Osteocyte (in vitro differentiated cells): ENCODE measurements around the gene INSL3. TPM values are rescaled to one million over a fixed set of nuclear protein-coding genes. Genes with fewer than 3 reads are reported as not detected.

Experiments
- DNase-seq: peaks from one replicate; pipeline ENCODE4 v3.0.0; 2021; ENCODE audit warnings: mixed read lengths; ENCODE audit not compliant: unreplicated experiment; ENCODE audit errors: extremely low spot score
- H3K27ac Mint-ChIP-seq: one replicate; pipeline ENCODE4 v1.8.0; 2021; ENCODE audit warnings: mild to moderate bottlenecking, mixed read lengths; ENCODE audit not compliant: unreplicated experiment
- H3K27me3 Mint-ChIP-seq: one replicate; pipeline ENCODE4 v1.8.0; 2021; ENCODE audit warnings: mixed read lengths; ENCODE audit not compliant: unreplicated experiment
- H3K36me3 Mint-ChIP-seq: one replicate; pipeline ENCODE4 v1.8.0; 2021; ENCODE audit warnings: mixed read lengths; ENCODE audit not compliant: unreplicated experiment
- H3K4me1 Mint-ChIP-seq: one replicate; pipeline ENCODE4 v1.8.0; 2021; ENCODE audit warnings: mixed read lengths; ENCODE audit not compliant: unreplicated experiment
- H3K4me3 Mint-ChIP-seq: one replicate; pipeline ENCODE4 v1.8.0; 2021; ENCODE audit warnings: mild to moderate bottlenecking, moderate library complexity, mixed read lengths; ENCODE audit not compliant: unreplicated experiment
- H3K9me3 Mint-ChIP-seq: one replicate; pipeline ENCODE4 v1.8.0; 2021; ENCODE audit warnings: mixed read lengths; ENCODE audit not compliant: unreplicated experiment
- CTCF ChIP-seq: fragments of 200-600 bp; sonication (generic); IDR thresholded peaks from 2 replicates; pipeline ENCODE4 v1.5.0; 2021; ENCODE audit warnings: antibody characterized with exemption, mild to moderate bottlenecking, moderate library complexity
- total RNA-seq: library from RNA; stranded (reverse); gene quantifications from 2 replicates; pipeline ENCODE4 v1.2.1, GENCODE V29; 2021

Gene INSL3
- total RNA-seq, 1 donor from 2014 or later: not detected

DNA sequence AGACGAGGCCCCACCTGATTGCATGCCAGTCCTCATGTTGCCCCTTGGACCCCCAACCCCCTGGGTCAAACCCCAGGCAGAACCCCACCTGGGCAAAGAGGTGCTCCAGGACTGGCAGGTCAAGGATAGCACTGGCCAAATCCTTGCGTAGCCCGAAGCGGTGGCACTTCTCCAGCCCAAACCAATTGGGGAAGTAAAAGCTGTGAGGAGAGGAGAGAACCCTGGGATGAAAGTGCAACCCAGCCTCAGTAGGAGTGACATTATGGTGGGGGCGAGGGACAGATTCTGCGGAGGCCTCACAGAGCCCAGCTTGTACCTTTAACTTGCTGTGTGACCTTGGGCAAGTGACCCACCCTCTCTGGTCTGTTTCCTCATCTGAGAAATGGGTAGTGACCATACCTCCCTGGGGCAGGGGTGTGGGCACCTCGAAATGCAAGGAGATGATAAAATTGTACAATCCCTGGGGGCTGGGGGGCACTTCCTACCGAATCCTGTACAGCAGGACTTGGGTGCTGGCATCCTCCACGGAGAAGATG lies 22.0 kb upstream of the INSL3 start:
- H3K36me3 Mint-ChIP-seq: no peaks in the 10 kb centered on the region
- peaks cover 10% of the 10 kb centered on the region for H3K27me3 Mint-ChIP-seq
- no peak for TF ChIP-seq CTCF
- no peaks in the 10 kb centered on the region for H3K9me3 Mint-ChIP-seq
- H3K27ac Mint-ChIP-seq: no peak overlapping the region
- H3K4me3 Mint-ChIP-seq: no peak overlapping the region
- no peak for DNase-seq
- H3K4me1 Mint-ChIP-seq: peaks cover 11% of the 10 kb centered on the region

- H3K27me3 Mint-ChIP-seq: peaks cover 10% of the 10 kb centered on the region
- H3K4me1 Mint-ChIP-seq: peaks cover 11% of the 10 kb centered on the region
- DNase-seq: no peak
- no peak overlapping the region for H3K27ac Mint-ChIP-seq
- no peak for TF ChIP-seq CTCF
- H3K4me3 Mint-ChIP-seq: peak overlapping the region; percentile 45
- no peaks in the 10 kb centered on the region for H3K36me3 Mint-ChIP-seq
- H3K9me3 Mint-ChIP-seq: no peaks in the 10 kb centered on the region
Measured at GRCh38 chr19:17842663-17843291, 21.5 kb upstream of the INSL3 start.

- H3K36me3 Mint-ChIP-seq: no peaks in the 10 kb centered on the region
- H3K4me1 Mint-ChIP-seq: peaks cover 11% of the 10 kb centered on the region
- peaks cover 10% of the 10 kb centered on the region for H3K27me3 Mint-ChIP-seq
- H3K4me3 Mint-ChIP-seq: peak overlapping the region; percentile 69
- H3K27ac Mint-ChIP-seq: peak overlapping the region; percentile 27
- TF ChIP-seq CTCF: no peak
- H3K9me3 Mint-ChIP-seq: no peaks in the 10 kb centered on the region
- DNase-seq: peak; percentile 93
Measured at GRCh38 chr19:17841810-17842662, 20.7 kb upstream of the INSL3 start.

DNA sequence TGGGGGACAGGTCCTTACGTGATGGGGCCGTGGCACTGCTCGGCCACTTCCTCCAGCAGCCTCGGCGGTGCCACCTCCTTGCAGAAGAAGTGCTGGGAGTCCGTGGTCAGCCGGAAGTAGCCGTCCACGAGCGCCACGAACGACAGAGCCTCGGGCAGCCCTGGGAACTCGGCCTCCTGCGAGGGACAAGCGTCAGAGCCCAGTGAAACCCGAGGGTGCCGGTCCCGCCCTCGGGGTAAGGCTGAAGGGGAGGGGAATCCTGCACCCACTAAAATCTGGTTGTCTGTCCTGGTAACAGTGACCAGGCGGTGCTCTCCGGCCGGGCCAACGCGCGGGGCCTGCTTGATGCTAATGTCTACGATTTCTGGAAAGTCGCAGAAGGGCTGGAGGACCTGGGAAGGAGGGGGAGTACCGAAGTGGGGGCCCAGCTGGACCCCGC lies 20.1 kb upstream of the INSL3 start:
- Mint-ChIP-seq H3K9me3 (no peaks in the 10 kb centered on the region), H3K36me3 (no peaks in the 10 kb centered on the region), H3K4me1 (peaks cover 11% of the 10 kb centered on the region), H3K27ac (peak overlapping the region; percentile 27), H3K27me3 (peaks cover 10% of the 10 kb centered on the region), H3K4me3 (peak overlapping the region; percentile 69)
- TF ChIP-seq CTCF: no peak
- DNase-seq: no peak

GRCh38 chr19:17840019-17840418 lies 18.7 kb upstream of the INSL3 start:
- Mint-ChIP-seq H3K9me3 (no peaks in the 10 kb centered on the region), H3K27me3 (peaks cover 14% of the 10 kb centered on the region), H3K4me3 (no peak overlapping the region), H3K27ac (no peak overlapping the region), H3K36me3 (no peaks in the 10 kb centered on the region), H3K4me1 (peaks cover 17% of the 10 kb centered on the region)
- DNase-seq: no peak
- no peak for TF ChIP-seq CTCF
